ENCODE data around the gene SVIL.
"Not testable (repeated sequence)": the region's sequence is repeated elsewhere in the genome, so short reads cannot be mapped to it uniquely, and the experiment has no call there.

Gene SVIL

DNA sequence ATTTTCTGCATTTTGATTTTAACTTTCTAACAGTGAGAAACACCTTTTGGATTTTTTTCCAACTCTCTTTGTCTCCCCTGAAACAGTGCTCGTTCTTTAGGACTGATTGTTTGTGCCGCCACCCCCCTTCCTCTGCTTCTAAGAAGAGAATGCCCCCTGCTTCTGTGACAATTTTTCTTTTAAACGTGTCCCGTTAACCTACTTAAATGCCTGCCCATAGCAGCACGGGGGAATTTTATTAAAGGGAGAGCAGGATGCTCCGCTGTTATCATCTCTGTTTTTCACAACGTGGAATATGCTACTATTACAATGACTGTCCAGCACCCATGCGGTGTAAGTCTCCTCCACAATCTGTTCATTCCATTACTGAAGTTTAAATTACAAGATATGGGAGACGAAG, 67.8 kb downstream of the SVIL start:
- TF ChIP-seq YY1 (IDR thresholded peaks at IDR 0.05; ENCODE audit: insufficient read depth, insufficient read length), result no peak
- TF ChIP-seq ZNF274 (IDR thresholded peaks at IDR 0.05; ENCODE audit: low read depth, low read length), result no peak
- no peak for TF ChIP-seq SUZ12 (IDR thresholded peaks at IDR 0.05; ENCODE audit: extremely low read depth, insufficient read depth, insufficient read length)
- H3K36me3 ChIP-seq (ENCODE audit: insufficient read depth, insufficient read length, low read length), result peaks cover 36% of the 10 kb centered on the region
- DNase-seq (ENCODE audit: low read depth, low spot score), result no peak
- no peaks in the 10 kb centered on the region for H3K27me3 ChIP-seq (ENCODE audit: insufficient read depth, insufficient read length)
- no peaks in the 10 kb centered on the region for H3K9me3 ChIP-seq (ENCODE audit: insufficient read depth, low read length)
- no peak overlapping the region for H3K4me3 ChIP-seq (ENCODE audit: insufficient read length, low read depth)
- H3K9ac ChIP-seq (ENCODE audit: insufficient read length, low read depth), result no peak overlapping the region
- H3K4me1 ChIP-seq (ENCODE audit: insufficient read depth, insufficient read length), result peaks cover 3% of the 10 kb centered on the region

GRCh38 chr10:29566209-29566608, 68.6 kb downstream of the SVIL start:
- not testable (repeated sequence) for H3K4me3 ChIP-seq (ENCODE audit: insufficient read length, low read depth); H3K4me1 ChIP-seq (ENCODE audit: insufficient read depth, insufficient read length); H3K27me3 ChIP-seq (ENCODE audit: insufficient read depth, insufficient read length); H3K9me3 ChIP-seq (ENCODE audit: insufficient read depth, low read length); DNase-seq (ENCODE audit: low read depth, low spot score); H3K9ac ChIP-seq (ENCODE audit: insufficient read length, low read depth)
- peaks cover 42% of the 10 kb centered on the region for H3K36me3 ChIP-seq (ENCODE audit: insufficient read depth, insufficient read length, low read length)

DNA sequence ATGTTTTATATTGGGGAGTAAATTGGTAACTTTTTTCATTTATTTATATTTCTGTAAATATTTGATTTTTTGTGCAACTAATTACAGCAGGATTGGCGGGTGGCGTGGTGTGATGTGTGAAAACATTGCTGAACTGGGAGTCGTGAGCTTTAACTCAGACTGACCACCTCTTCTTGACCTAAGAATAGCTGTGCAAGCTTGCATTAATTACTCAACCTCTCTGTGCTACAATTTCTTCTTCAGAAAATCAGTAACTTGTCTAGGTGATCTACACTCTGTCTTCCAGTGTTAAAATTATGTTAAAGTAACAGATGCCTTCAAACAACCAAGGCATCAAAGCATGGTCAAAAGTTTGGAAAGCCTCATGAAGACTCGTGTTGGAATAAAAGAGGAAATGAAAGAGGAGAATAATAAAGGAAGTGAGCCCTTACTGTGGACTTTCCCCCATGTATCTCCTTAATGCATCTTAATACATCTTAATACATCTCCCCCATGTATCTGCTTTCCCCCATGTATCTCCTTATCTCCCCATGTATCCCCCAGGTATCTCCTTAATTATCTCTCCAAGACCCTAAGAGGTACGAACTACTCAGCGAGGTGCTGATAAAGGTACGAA, 71.2 kb downstream of the SVIL start:
- no peak for DNase-seq (ENCODE audit: low read depth, low spot score)
- Histone ChIP-seq H3K4me1 (ENCODE audit: insufficient read depth, insufficient read length) (peaks cover 3% of the 10 kb centered on the region), H3K4me3 (ENCODE audit: insufficient read length, low read depth) (no peak overlapping the region), H3K36me3 (ENCODE audit: insufficient read depth, insufficient read length, low read length) (peaks cover 50% of the 10 kb centered on the region), H3K27me3 (ENCODE audit: insufficient read depth, insufficient read length) (no peaks in the 10 kb centered on the region), H3K9me3 (ENCODE audit: insufficient read depth, low read length) (no peaks in the 10 kb centered on the region), H3K9ac (ENCODE audit: insufficient read length, low read depth) (no peak overlapping the region)
- TF ChIP-seq YY1 (IDR thresholded peaks at IDR 0.05; ENCODE audit: insufficient read depth, insufficient read length) (no peak), SUZ12 (IDR thresholded peaks at IDR 0.05; ENCODE audit: extremely low read depth, insufficient read depth, insufficient read length) (no peak), ZNF274 (IDR thresholded peaks at IDR 0.05; ENCODE audit: low read depth, low read length) (no peak)

GRCh38 chr10:29563006-29563405, 71.8 kb downstream of the SVIL start:
- DNase-seq (ENCODE audit: low read depth, low spot score); H3K4me3 ChIP-seq (ENCODE audit: insufficient read length, low read depth); H3K27me3 ChIP-seq (ENCODE audit: insufficient read depth, insufficient read length); H3K9me3 ChIP-seq (ENCODE audit: insufficient read depth, low read length); H3K9ac ChIP-seq (ENCODE audit: insufficient read length, low read depth); H3K4me1 ChIP-seq (ENCODE audit: insufficient read depth, insufficient read length): not testable (repeated sequence)
- H3K36me3 ChIP-seq (ENCODE audit: insufficient read depth, insufficient read length, low read length), result peaks cover 48% of the 10 kb centered on the region

- no peak for DNase-seq (ENCODE audit: low read depth, low spot score)
- TF ChIP-seq SUZ12 (IDR thresholded peaks at IDR 0.05; ENCODE audit: extremely low read depth, insufficient read depth, insufficient read length), result no peak
- TF ChIP-seq YY1 (IDR thresholded peaks at IDR 0.05; ENCODE audit: insufficient read depth, insufficient read length), result no peak
- TF ChIP-seq ZNF274 (IDR thresholded peaks at IDR 0.05; ENCODE audit: low read depth, low read length), result no peak
- no peaks in the 10 kb centered on the region for H3K27me3 ChIP-seq (ENCODE audit: insufficient read depth, insufficient read length)
These were observed 74.8 kb downstream of the SVIL start for GRCh38 chr10:29559996-29560395.

GRCh38 chr10:29557665-29558064, 77.1 kb downstream of the SVIL start:
- Histone ChIP-seq H3K36me3 (ENCODE audit: insufficient read depth, insufficient read length, low read length) (peaks cover 37% of the 10 kb centered on the region), H3K9ac (ENCODE audit: insufficient read length, low read depth) (no peak overlapping the region), H3K9me3 (ENCODE audit: insufficient read depth, low read length) (no peaks in the 10 kb centered on the region), H3K4me3 (ENCODE audit: insufficient read length, low read depth) (no peak overlapping the region), H3K27me3 (ENCODE audit: insufficient read depth, insufficient read length) (no peaks in the 10 kb centered on the region), H3K4me1 (ENCODE audit: insufficient read depth, insufficient read length) (peaks cover 5% of the 10 kb centered on the region)
- no peak for TF ChIP-seq YY1 (IDR thresholded peaks at IDR 0.05; ENCODE audit: insufficient read depth, insufficient read length)
- DNase-seq (ENCODE audit: low read depth, low spot score), result no peak

More at GRCh38 chr10:29559996-29560395, 74.8 kb downstream of the SVIL start:
- no peaks in the 10 kb centered on the region for H3K9me3 ChIP-seq (ENCODE audit: insufficient read depth, low read length)
- H3K36me3 ChIP-seq (ENCODE audit: insufficient read depth, insufficient read length, low read length), result peaks cover 39% of the 10 kb centered on the region
- H3K4me3 ChIP-seq (ENCODE audit: insufficient read length, low read depth), result no peak overlapping the region
- H3K4me1 ChIP-seq (ENCODE audit: insufficient read depth, insufficient read length), result no peaks in the 10 kb centered on the region
- H3K9ac ChIP-seq (ENCODE audit: insufficient read length, low read depth), result no peak overlapping the region

- Histone ChIP-seq H3K9ac (ENCODE audit: insufficient read length, low read depth) (no peak overlapping the region), H3K27me3 (ENCODE audit: insufficient read depth, insufficient read length) (no peaks in the 10 kb centered on the region), H3K36me3 (ENCODE audit: insufficient read depth, insufficient read length, low read length) (peaks cover 39% of the 10 kb centered on the region), H3K4me3 (ENCODE audit: insufficient read length, low read depth) (no peak overlapping the region), H3K9me3 (ENCODE audit: insufficient read depth, low read length) (no peaks in the 10 kb centered on the region), H3K4me1 (ENCODE audit: insufficient read depth, insufficient read length) (peaks cover 5% of the 10 kb centered on the region)
- DNase-seq (ENCODE audit: low read depth, low spot score), result no peak
- TF ChIP-seq YY1 (IDR thresholded peaks at IDR 0.05; ENCODE audit: insufficient read depth, insufficient read length) (no peak), SUZ12 (IDR thresholded peaks at IDR 0.05; ENCODE audit: extremely low read depth, insufficient read depth, insufficient read length) (no peak), ZNF274 (IDR thresholded peaks at IDR 0.05; ENCODE audit: low read depth, low read length) (no peak)
These were observed 78.9 kb downstream of the SVIL start for GRCh38 chr10:29555746-29556481.
